Uterus (tissue), 2 donors: ENCODE results near the gene FSD1.

Experiments
- CTCF ChIP-seq, 4 experiments: fragments of 200-600 bp in 2 of 4; fragments of 450-650 bp in 2 of 4; sonication (generic) in 2 of 4; IDR thresholded peaks; one replicate each; pipeline ENCODE4 v1.5.1; 2016 to 2019; ENCODE audit warnings: antibody characterized with exemption in 4 of 4, mild to moderate bottlenecking in 2 of 4, moderate library complexity in 1 of 4
- POLR2A ChIP-seq, 2 donors: fragments of 450-650 bp; IDR thresholded peaks; one replicate each; pipeline ENCODE4 v1.6.1; 2016; ENCODE audit warnings: antibody characterized with exemption in 2 of 2, mild to moderate bottlenecking in 1 of 2, moderate library complexity in 1 of 2

- TF ChIP-seq CTCF (IDR thresholded peaks at IDR 0.05): no peak
- no peak for TF ChIP-seq POLR2A (IDR thresholded peaks at IDR 0.05)
Measured at GRCh38 chr19:4291184-4291732, 13.1 kb upstream of the FSD1 start.
